A549 (cell line): Measurements from ENCODE around the gene MYT1.

Experiments
- CHD2 ChIP-seq: fragments of 150-350 bp; IDR thresholded peaks from 2 replicates; pipeline ENCODE4 v1.6.1; 2014; ENCODE audit warnings: low read length; ENCODE audit not compliant: partially characterized antibody
- CTCF ChIP-seq: fragments of >200 bp; sonication (Bioruptor Twin); formaldehyde crosslinking; IDR thresholded peaks from 3 replicates; pipeline ENCODE4 v1.5.1; 2016
- JUN ChIP-seq, 2 experiments: fragments of >200 bp; sonication (Bioruptor Twin); formaldehyde crosslinking; IDR thresholded peaks; 2 replicates in 1 of 2; 3 replicates in 1 of 2; pipeline ENCODE4 v1.6.1; 2016 to 2017
- POLR2A ChIP-seq: IDR thresholded peaks from 2 replicates; pipeline ENCODE4 v1.6.1; 2012; ENCODE audit warnings: mild to moderate bottlenecking, low read length
- RARB ChIP-seq: fragments of 250-450 bp; sonication (Bioruptor Pico); IDR thresholded peaks from 2 replicates; pipeline ENCODE4 v1.8.0; 2021; ENCODE audit warnings: mild to moderate bottlenecking, moderate library complexity
- TP53 ChIP-seq: fragments of 250-450 bp; sonication (Bioruptor Pico); IDR thresholded peaks from 2 replicates; pipeline ENCODE4 v1.5.0; 2021; ENCODE audit warnings: mild to moderate bottlenecking, moderate library complexity
- ZSCAN20 ChIP-seq: fragments of 250-450 bp; sonication (Bioruptor Pico); IDR thresholded peaks from 2 replicates; pipeline ENCODE4 v1.8.0; 2022; ENCODE audit warnings: mild to moderate bottlenecking, moderate library complexity
- TF ChIP-seq, protein P1 (sequence below): fragments of >200 bp; sonication (Bioruptor Twin); formaldehyde crosslinking; IDR thresholded peaks from 3 replicates; pipeline ENCODE4 v1.6.1; 2016

DNA sequence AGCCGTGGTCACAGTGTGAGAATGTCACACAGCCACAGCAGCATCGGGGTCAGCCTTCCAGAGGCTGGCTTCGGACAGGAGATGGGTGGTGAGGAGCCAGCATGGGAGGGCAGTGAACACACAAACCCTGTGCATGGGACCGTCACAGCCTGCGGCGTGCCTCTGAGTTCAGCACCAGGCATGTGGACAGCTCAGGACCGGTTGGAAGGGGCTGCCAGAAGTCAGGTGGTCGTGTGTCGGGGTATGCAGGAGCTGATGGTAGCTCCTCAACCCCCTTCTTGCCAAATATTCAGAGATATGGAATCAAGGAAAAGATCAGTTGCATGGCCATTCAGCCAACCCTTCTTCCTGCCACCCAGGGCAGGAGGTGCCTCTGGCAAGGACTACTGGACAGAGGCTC, 28.2 kb downstream of the MYT1 start:
- TF ChIP-seq, protein P1, sequence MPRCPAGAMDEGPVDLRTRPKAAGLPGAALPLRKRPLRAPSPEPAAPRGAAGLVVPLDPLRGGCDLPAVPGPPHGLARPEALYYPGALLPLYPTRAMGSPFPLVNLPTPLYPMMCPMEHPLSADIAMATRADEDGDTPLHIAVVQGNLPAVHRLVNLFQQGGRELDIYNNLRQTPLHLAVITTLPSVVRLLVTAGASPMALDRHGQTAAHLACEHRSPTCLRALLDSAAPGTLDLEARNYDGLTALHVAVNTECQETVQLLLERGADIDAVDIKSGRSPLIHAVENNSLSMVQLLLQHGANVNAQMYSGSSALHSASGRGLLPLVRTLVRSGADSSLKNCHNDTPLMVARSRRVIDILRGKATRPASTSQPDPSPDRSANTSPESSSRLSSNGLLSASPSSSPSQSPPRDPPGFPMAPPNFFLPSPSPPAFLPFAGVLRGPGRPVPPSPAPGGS = no peak
- TF ChIP-seq JUN (IDR thresholded peaks at IDR 0.05) (no peak), RARB (CRISPR knock-in tag) (no peak), CTCF (no peak), POLR2A (no peak), TP53 (no peak), ZSCAN20 (CRISPR knock-in tag) (no peak), CHD2 (no peak)
